T-helper 9 cell (primary cell): ENCODE data around the gene NOL9.

Source experiments
- DNase-seq: peaks from one replicate; pipeline ENCODE4 v3.0.0-alpha.2; 2020

Gene NOL9

GRCh38 chr1:6519491-6519934 lies 34.8 kb downstream of the NOL9 start:
- no peak for DNase-seq

GRCh38 chr1:6517435-6517851 lies 36.9 kb downstream of the NOL9 start:
- no peak for DNase-seq

GRCh38 chr1:6515771-6516170 lies 38.5 kb downstream of the NOL9 start:
- DNase-seq, result no peak

GRCh38 chr1:6513320-6513801 lies 41.0 kb downstream of the NOL9 start:
- no peak for DNase-seq

- no peak for DNase-seq
Measured at GRCh38 chr1:6512908-6513280, 41.4 kb downstream of the NOL9 start.

DNA sequence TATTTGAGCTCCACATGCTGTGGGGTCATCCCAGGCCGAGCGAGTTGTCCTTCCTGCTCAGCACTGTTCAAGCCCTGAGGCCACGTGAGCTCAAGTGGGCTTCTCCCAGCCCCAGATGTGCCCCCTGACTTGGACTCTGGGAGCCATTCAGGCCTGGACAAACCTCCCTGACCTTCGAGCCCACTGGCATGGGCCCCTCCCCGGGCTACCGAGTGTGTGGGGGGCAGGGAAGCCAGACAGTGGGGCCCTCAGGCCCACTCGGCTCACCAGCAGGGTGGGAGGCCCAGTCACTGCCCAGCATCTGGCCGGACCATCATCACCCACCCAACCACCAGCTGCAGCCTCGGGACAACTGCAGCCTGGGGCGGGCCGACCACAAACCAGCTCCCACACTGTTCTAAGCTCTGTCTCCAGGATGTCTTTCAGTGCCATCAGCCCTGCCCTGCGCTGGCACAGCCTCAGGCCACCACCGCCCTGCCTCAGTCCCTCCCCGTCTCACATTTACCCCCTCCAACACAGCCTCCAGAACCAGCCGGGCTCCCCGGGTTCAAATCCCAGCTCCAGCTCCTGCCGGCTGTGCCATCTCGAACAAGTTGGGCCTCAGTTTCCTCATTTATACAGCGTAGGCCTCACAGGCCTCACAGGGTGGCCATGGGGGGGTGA lies 41.9 kb downstream of the NOL9 start:
- DNase-seq, result no peak

- no peak for DNase-seq
Measured at GRCh38 chr1:6511561-6512244, 42.6 kb downstream of the NOL9 start.

DNA sequence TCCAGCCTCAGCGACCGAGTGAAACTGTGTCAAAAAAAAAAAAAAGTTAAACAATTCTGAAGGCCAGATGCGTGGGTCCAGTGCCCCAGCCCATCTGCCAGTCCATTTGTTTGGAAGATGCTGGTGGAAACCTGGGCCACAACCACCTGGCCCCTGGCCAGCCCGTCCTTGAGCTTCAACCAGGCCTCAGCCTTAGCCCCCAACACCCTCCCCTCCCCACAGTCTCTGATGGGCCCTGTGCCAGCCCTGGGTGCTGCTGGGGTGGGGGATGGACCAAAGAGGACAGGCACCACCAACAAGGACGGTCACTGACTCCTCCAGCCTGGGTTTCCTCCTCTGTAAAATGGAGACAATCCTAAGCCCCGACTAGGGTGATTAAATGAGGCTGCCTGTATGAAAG lies 43.3 kb downstream of the NOL9 start:
- no peak for DNase-seq

GRCh38 chr1:6510493-6510892 lies 43.8 kb downstream of the NOL9 start:
- DNase-seq, result no peak

GRCh38 chr1:6509919-6510291 lies 44.4 kb downstream of the NOL9 start:
- no peak for DNase-seq

DNA sequence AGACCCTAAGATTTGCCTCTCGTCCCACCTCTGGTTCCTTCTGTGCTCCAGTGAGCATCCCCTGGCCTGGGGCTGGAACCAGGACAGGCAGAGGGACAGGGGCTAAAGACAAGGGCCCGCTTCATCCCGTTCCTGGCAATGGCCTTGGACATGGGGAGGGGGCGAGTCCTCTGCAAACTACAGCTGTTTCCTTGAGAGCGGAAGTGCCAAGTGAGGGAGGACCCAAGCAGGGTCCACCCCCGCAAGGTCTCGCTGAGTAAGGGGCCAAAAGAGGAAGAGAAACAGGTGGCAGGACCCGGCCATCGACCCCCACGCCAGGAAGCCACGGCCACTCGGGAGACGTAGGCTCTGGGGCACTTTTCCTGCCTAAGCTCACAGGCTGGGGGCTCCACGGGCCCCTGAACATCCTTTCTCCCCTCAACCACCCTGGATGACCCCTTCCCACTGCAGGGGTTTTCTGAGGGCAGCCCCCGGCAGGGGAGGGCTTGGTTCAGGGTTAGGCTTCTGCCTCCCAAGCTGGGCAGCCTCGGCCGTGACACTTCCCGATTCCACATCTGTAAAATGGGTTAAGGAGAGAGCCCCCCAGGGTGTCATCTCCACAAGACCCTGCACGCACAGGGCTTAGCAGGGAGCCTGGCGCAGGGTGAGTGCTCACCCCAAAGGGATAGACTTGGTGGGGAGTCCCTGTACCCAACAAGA lies 44.9 kb downstream of the NOL9 start:
- DNase-seq, result no peak

- no peak for DNase-seq
Measured at GRCh38 chr1:6508816-6509189, 45.5 kb downstream of the NOL9 start.

DNA sequence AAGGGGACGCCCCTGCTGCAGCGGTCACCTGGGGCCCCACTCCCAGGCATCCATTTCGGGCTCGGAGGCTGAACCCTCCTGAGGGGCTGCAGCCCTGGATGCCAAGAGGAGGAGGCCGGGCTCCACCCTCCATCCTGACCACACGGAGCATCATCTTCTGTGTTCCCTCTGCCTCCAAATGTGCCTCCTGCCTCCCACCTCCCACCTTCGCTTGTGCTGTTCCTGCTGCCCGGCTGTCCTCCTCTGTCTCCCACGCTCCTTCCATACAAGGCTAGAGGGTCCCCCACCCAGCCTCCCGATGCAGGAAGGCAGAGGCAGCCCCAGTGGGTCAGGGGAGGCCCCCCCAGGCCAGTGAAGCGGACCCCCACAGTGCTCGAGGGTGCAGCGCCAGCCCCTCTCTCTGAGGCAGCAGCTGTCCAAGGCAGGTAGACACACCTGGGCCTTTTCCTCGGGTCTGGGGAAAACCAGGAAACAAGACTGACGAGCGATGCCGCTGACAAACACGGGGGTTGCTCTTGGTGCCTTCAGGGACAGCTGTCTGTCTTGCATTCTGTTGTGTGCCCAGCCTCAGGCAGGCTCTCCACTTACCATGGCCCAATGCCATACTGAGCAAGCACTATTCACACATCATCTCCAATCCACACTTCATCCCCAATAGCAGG lies 46.0 kb downstream of the NOL9 start:
- no peak for DNase-seq

GRCh38 chr1:6507461-6507911 lies 46.8 kb downstream of the NOL9 start:
- DNase-seq, result no peak

DNA sequence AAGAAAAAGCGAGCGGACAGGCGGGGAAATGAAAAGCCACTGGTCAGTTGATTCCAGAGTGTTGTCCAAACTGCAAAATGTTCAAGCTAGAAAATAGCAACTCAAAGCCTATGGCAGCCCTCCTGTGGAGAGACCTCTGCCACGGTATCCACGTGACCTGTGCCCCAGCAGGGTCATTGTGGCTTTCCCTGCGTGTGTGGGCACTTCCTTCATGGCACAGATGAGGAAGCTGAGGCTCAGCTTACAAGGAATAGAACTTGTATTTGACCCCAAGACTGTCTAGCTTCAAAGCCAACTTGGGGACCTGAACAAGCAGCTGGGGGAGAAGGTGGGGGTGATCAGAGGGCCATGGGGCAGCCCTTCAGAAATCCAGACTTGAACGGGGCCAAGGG lies 47.3 kb downstream of the NOL9 start:
- no peak for DNase-seq

DNA sequence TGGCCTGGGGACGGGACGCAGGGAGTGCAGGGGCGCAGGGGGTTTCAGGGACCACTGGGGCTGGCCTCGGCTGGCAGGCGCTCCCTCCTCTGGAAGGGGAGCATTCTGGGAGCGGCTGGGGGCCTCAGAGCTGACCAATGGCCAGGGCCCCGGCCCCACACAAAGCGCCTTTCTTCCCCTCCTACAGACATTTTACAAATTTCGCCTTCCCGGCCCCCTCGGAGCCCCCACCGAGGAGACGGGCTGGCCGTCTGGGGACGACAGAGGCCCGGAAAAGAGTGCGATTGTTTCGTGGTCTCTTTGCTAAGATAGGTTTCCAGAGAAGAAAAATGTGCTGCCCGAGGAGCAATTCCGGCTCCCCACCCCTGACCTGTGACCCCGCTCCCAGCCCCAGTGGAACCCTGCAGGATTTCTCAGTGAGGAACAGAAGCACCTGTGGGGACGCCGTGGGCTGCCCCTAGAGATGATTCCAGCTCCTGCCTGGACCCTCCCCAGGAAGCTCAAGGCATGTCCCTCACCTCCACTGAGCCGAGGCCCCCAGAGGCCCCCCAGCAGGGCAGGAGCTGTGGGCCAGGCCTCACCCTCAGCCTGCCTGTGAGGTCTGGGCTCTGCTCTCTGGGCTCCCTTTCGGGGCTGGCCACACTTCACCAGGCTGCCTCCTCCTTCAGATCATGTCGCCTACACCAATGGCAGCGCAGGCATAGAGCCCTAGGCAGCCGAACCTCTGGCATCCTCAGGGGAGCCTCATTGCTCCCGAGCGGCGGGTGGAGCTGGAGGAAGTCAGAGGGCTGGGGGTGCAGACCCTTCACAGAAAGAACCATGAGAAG lies 47.9 kb downstream of the NOL9 start:
- DNase-seq, result no peak

DNA sequence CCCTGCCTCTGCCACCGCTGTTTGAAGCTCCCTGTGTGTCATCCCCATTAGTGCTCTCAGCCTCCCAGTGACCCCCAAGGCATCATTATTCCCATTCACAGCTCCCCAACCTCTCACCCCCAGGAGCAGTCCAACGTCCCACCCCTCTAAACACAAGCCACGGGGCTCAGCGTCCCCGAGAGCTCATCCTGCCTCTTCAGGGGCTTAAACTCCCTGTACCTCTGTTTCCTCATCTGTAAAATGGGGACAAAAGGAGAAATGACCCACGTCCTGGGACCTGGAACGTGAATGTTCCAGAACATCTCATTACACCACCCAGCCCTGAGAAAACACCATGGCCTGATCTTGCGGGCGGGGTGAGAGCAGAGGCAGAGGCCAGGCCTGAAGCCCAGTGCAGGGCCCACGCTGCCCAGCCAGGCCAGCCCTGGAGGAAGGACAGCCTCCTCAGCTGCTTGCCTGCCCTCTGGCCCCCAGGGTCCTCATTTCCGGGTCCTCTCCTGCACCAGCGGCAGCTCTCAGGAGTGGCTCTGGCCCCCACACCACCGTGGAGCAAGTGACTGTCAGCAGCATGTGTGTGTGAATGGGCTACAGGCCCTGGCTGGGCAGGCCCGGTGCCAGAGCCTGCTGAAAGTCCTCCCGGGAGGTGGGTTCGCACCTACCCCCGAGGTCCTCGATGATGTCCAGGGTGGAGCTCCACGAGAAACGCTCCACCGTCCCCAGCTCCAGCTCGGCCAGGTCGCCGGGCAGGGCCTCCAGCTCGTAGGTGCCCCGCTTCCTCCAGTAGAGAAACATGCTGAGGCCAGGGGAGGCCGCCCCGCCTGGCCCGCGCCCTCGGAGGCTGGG lies 48.7 kb downstream of the NOL9 start:
- DNase-seq, result no peak

- no peak for DNase-seq
Measured at GRCh38 chr1:6504887-6505286, 49.4 kb downstream of the NOL9 start.

- DNase-seq, result no peak
Measured at GRCh38 chr1:6503884-6504602, 50.3 kb downstream of the NOL9 start.

DNA sequence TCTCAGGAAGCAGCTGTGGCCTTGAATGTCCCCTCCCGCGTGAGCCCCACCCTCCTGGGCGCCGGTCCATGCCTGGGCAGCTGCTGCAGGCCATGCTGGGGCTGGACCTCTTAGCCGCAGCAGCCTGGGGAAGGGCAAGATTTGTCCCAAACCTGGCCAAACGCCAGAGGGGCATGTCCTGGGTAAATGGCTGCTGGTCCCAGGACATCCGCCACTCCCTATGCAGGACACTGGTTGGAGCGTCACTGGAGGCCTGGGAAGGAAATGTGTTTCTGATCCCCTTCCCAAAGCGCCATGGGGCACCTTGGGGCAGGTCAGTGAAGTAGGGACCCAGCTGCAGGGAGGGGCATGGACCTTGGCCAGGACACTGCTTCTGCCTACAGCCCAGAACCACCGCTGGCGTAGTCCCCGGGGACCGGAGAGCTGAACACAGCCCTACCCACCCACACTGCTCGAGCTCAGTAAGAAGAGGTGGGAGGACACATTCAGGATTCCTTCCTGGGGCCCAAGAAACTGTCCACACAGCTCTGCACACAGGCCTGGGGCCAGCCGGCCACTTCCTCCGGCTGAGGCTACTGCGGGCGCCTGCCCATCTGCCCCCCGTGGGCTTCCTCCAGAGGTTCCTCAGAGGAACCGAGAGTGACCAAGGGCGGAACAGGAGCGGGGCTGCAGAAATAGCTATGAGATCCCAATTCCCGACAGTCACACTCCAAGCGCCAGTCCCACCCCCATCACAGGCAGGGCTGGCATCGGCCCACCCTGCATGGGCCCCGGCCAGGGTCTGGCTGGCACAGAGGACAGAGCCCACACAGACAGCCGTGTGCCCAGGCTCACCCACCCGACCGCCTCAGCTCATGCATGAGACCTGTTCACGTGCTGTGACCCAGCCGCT lies 52.1 kb downstream of the NOL9 start:
- no peak for DNase-seq
